ENCODE results near the gene ATP6V0E1. TPM values are rescaled to one million over a fixed set of nuclear protein-coding genes. Genes with fewer than 3 reads are reported as not detected.

Gene ATP6V0E1
- total RNA-seq, 2 experiments from 2014 or later: 31.1 to 31.9 TPM

DNA sequence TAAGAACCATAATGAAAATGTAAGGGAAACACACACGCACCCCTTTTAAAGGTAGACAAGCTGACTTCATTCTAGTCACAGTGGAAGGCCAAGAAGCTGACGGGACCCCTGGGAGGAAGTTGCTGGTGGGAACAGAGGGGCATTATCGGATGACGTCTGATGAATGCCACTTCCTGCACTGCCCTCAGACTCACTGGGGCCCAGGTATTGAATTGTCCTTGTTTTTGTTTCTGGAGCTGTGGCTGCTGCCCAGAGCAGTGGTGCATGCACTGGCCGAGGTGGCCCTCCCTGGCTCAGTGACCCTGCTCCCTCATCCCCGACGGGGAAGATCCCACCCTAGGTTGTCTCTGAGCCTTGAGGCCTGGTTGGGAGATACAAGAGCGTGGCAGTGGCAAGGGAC lies 39.7 kb upstream of the ATP6V0E1 start:
- ATAC-seq (ENCODE audit: poor library complexity): no peak
- intact Hi-C loops (cut with DNase I, micrococcal nuclease): no loop called here
- Histone ChIP-seq H3K4me3 (ENCODE audit: low read length) (no peak overlapping the region), H3K27ac (ENCODE audit: low read depth in 1 of 2, low read length in 2 of 2) (no peak overlapping the region), H3K27me3 (ENCODE audit: control insufficient read depth in 1 of 2, insufficient read depth in 2 of 2, low read length in 2 of 2) (no peaks in the 10 kb centered on the region), H3K9me3 (ENCODE audit: control insufficient read depth in 1 of 2, insufficient read depth in 1 of 2, low read length in 2 of 2) (no peaks in the 10 kb centered on the region), H3K4me1 (ENCODE audit: insufficient read depth, low read length) (no peaks in the 10 kb centered on the region), H3K36me3 (ENCODE audit: insufficient read depth, low read length) (peaks cover 55% of the 10 kb centered on the region)
- Mint-ChIP-seq H3K9me3 (no peaks in the 10 kb centered on the region), H3K27ac (no peak overlapping the region), H3K4me1 (ENCODE audit: low read depth) (no peaks in the 10 kb centered on the region), H3K36me3 (ENCODE audit: low read depth) (peaks cover 46% of the 10 kb centered on the region), H3K4me3 (no peak overlapping the region), H3K27me3 (no peaks in the 10 kb centered on the region)
- ChIA-PET CTCF (no interaction called here), POLR2A (no interaction called here)
- TF ChIP-seq, protein P1, sequence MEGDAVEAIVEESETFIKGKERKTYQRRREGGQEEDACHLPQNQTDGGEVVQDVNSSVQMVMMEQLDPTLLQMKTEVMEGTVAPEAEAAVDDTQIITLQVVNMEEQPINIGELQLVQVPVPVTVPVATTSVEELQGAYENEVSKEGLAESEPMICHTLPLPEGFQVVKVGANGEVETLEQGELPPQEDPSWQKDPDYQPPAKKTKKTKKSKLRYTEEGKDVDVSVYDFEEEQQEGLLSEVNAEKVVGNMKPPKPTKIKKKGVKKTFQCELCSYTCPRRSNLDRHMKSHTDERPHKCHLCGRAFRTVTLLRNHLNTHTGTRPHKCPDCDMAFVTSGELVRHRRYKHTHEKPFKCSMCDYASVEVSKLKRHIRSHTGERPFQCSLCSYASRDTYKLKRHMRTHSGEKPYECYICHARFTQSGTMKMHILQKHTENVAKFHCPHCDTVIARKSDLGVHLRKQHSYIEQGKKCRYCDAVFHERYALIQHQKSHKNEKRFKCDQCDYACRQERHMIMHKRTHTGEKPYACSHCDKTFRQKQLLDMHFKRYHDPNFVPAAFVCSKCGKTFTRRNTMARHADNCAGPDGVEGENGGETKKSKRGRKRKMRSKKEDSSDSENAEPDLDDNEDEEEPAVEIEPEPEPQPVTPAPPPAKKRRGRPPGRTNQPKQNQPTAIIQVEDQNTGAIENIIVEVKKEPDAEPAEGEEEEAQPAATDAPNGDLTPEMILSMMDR (IDR thresholded peaks at IDR 0.05): no peak
- DNase-seq: no peak

DNA sequence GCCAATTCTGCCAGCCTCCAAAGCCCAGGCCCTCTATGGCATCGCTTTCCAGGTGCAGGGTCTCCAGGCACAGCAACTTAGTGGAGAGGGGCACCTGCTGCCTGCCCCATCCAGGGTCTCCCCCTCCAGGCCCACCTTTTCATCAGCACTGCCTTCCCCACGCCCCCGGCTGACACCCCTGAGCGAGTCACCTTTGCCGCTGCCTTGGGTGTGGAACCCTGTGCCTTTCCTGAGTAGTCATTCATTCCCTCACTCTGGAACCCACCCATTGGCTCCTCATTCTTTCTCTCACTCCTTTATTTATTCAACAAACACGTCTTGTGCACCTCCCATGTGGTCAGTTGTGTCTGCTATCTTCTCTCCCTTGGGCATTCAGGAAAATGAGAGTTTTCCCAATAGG lies 38.8 kb upstream of the ATP6V0E1 start:
- Mint-ChIP-seq H3K4me1 (ENCODE audit: low read depth) (no peaks in the 10 kb centered on the region), H3K36me3 (ENCODE audit: low read depth) (peaks cover 37% of the 10 kb centered on the region), H3K4me3 (no peak overlapping the region), H3K27me3 (no peaks in the 10 kb centered on the region), H3K27ac (no peak overlapping the region), H3K9me3 (no peaks in the 10 kb centered on the region)
- intact Hi-C loops (cut with DNase I, micrococcal nuclease): loop anchor here in 1 of 2 experiments (5.0 kb wide), 1 partner anchor 102 kb away; no protein-coding TSS in a partner anchor
- H3K27ac ChIP-seq (ENCODE audit: low read depth in 1 of 2, low read length in 2 of 2): no peak overlapping the region
- H3K9me3 ChIP-seq (ENCODE audit: control insufficient read depth in 1 of 2, insufficient read depth in 1 of 2, low read length in 2 of 2): no peaks in the 10 kb centered on the region
- H3K4me1 ChIP-seq (ENCODE audit: insufficient read depth, low read length): no peaks in the 10 kb centered on the region
- TF ChIP-seq, protein P1 (IDR thresholded peaks at IDR 0.05): no peak
- DNase-seq: no peak
- ChIA-PET CTCF (no interaction called here), POLR2A (no interaction called here)
- no peak for ATAC-seq (ENCODE audit: poor library complexity)
- H3K27me3 ChIP-seq (ENCODE audit: control insufficient read depth in 1 of 2, insufficient read depth in 2 of 2, low read length in 2 of 2): no peaks in the 10 kb centered on the region
- H3K4me3 ChIP-seq (ENCODE audit: low read length): no peak overlapping the region
- peaks cover 48% of the 10 kb centered on the region for H3K36me3 ChIP-seq (ENCODE audit: insufficient read depth, low read length)

DNA sequence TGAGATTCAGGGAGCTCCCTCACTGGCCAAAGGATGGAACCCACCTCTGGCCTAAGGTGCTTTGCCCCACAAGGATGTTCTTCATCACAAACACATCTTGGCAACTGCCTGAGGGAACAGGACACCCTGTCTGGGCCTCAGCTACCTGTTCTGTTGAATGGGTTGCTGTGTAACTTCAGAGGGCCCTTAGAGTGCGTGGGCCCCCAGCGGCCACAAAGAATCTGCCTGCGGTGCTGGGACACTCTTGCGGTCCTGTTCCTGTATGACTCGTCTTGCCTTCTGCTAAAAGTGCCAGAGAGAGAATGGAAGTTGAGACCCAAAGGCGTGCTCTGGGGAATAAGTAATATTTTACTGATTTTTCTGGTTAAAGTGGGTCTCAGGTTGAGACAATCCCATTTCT lies 38.4 kb upstream of the ATP6V0E1 start:
- no peak overlapping the region for H3K27ac ChIP-seq (ENCODE audit: low read depth in 1 of 2, low read length in 2 of 2)
- POLR2A ChIA-PET: no interaction called here
- DNase-seq: no peak

More for the DNA sequence above, 38.4 kb upstream of the ATP6V0E1 start:
- CTCF ChIA-PET: no interaction called here
- Mint-ChIP-seq H3K4me3 (no peak overlapping the region), H3K9me3 (no peaks in the 10 kb centered on the region), H3K36me3 (ENCODE audit: low read depth) (peaks cover 36% of the 10 kb centered on the region), H3K4me1 (ENCODE audit: low read depth) (no peaks in the 10 kb centered on the region), H3K27me3 (no peaks in the 10 kb centered on the region), H3K27ac (no peak overlapping the region)
- ATAC-seq (ENCODE audit: poor library complexity): no peak
- Histone ChIP-seq H3K9me3 (ENCODE audit: control insufficient read depth in 1 of 2, insufficient read depth in 1 of 2, low read length in 2 of 2) (no peaks in the 10 kb centered on the region), H3K4me3 (ENCODE audit: low read length) (no peak overlapping the region), H3K36me3 (ENCODE audit: insufficient read depth, low read length) (peaks cover 48% of the 10 kb centered on the region), H3K27me3 (ENCODE audit: control insufficient read depth in 1 of 2, insufficient read depth in 2 of 2, low read length in 2 of 2) (no peaks in the 10 kb centered on the region), H3K4me1 (ENCODE audit: insufficient read depth, low read length) (no peaks in the 10 kb centered on the region)
- intact Hi-C loops (cut with DNase I, micrococcal nuclease): loop anchor here in 1 of 2 experiments (5.0 kb wide), 1 partner anchor 103 kb away; no protein-coding TSS in a partner anchor
- TF ChIP-seq, protein P1 (IDR thresholded peaks at IDR 0.05): no peak

Measured in CD4-positive, alpha-beta T cell (primary cell).